NCI-H526 treated with DMSO at 0.1 percent for 48 hours (cell line): ENCODE data around the gene C3orf33.
A peak's percentile ranks its signal among the peaks of the same experiment; 100 is the strongest.

ENCODE experiments used
- DNase-seq: peaks from one replicate; lab custom pipeline; 2025; lab: John Stamatoyannopoulos, UW

Gene C3orf33

DNA sequence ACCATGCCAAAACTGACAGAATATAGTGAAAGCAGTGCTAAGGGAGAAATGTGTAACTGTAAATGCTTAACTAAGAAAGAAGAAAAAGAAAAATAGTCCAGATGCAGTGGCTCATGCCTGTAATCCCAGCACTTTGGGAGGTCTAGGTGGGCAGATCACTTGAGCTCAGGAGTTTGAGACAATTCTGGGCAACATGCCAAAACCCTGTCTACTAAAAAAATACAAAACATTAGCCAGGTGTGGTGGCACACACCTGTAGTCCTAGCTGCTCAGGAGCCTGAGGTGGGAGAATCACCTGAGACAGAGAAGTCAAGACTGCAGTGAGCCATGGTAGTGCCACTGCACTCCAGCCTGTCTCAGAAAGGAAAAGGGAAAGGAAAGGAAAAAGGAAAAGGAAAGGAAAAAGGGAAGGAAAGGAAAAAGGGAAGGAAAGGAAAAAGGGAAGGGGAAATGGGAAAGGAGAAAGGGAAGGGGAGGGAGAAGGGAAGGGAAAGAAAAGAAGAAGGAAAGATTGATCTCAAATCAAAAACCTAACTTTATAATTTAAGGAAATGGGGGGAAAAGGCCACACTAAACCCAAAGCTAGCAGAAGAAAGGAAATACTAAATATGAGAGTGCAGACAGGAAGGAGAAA is 20.3 kb downstream of the C3orf33 start:
- no peak for DNase-seq

DNA sequence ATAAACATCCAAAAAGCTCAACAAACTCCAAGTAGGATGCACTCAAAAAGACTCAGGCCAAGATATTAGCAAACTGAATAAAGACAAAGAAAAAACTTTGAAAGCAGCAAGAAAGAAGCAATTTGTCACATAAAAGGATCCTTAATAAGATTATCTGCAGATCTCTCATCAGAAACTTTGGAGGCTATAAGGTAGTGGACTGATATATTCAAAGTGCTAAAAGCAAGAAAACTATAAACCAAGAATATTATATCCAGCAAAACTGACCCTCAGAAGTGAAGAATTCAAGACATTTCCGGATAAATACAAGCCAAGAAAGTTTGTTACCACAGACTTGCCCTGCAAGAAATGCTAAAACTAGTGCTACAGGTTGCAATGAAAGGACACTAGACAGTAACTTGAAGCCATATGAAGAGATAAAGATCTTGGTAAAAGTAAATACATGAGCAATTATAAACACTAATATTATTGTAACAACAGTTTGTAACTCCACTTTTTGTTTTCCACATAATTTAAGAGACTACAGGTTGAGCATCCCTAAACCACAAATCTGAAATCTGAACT is 23.6 kb downstream of the C3orf33 start:
- no peak for DNase-seq

DNA sequence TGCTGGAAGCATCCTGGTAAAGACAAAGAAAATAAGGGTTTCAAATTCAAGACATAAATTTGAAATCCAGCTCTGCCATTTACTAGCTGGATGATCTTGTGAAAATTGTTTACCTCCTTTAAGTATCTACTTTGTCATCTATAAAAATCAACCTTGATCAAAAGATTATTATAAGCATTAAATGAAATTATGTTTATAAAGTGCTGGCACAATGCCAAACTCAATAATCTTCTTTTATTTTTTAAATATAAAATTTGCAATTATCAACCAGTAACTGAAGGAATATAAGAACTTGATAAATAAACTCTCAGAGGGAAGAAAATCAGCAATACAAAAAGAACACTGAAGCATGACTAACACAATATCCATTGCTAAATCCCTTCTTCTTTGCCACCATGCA is 25.8 kb downstream of the C3orf33 start:
- DNase-seq, result no peak

- DNase-seq, result no peak
Observed at GRCh38 chr3:155778462-155778861, 27.6 kb downstream of the C3orf33 start.

- no peak for DNase-seq
Observed at GRCh38 chr3:155772801-155773200, 33.3 kb downstream of the C3orf33 start.

DNA sequence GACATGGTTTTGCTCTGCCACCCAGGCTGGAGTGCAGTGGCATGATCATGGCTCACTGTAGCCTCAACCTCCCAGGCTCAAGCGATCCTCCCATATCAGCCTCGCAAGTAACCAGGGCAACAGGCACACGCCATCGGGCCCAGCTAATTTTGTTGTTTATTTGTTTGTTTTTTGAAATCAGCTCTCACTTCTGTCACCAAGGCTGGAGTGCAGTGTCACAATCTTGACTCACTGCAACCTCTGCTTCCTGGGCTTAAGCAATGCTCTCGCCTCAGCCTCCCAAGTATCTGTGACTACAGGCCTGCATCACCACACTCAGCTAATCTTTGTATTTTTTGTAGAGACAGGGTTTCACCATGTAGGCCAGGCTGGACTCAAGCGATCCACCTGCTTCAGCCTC is 35.0 kb downstream of the C3orf33 start:
- DNase-seq, result no peak

DNA sequence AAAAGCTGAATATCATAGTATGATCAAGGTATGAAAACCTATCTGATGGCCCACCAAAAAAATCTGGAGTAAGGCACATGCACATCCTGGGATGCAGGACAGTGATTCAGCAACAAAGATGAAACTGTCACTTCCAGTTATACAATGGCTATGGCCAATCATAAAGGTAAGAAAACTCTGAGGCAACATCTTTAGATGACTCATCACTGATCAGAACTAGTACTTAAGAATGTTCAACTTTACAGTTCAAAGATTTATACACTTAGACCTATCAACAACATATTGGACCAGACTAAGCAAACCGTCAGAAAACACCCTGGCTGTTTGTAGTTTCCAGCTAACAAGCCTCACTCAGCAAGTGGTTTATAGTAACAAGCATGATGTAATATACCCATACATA is 39.9 kb downstream of the C3orf33 start:
- no peak for DNase-seq

DNA sequence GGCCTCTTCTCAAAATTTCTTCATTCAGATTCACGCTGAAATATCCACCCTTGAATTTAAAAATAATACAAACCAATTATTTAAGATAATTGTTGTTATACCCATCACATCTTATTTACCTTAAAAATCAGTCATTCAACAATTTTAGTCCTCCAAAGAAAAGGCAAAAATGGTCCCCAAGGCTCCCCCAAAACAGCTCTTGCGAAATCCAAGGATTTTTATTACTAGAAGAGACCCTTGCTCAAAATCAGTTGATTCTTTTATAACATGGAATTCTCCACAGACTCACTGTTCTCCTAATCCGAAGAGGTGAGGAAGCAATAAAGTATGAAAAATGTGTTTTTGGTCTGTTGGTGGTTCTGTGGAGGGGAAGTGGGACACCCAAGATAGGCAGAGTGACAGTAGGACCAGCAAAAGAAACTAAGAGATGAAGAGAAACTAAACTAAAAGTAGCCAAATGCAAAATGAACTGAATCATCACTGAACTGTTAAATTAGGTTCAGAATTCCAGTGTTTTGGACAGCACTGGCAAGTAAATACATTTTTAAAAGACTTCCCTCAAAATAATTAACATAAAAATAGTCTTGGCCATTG is 42.1 kb downstream of the C3orf33 start:
- no peak for DNase-seq

DNA sequence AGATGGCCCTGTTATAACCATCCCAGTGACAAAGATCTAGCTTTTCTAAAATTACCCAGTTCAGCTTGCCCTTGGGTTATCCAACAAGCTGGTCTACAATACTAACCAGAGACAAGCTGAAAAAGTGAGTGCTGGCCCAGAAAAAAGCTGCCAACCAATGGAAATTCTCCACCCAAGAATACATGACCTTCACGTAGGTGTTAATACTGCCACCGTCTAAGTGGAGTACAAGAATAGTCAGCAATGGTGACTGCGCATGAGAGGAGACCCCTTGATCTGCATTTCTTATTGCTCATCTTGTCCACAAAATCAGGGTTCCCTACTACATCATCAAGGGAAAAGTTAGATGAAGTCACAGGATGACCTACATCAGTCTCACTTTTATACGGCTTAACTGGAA is 45.4 kb downstream of the C3orf33 start:
- DNase-seq, result no peak

- no peak for DNase-seq
Observed at GRCh38 chr3:155757577-155757976, 48.5 kb downstream of the C3orf33 start.

DNA sequence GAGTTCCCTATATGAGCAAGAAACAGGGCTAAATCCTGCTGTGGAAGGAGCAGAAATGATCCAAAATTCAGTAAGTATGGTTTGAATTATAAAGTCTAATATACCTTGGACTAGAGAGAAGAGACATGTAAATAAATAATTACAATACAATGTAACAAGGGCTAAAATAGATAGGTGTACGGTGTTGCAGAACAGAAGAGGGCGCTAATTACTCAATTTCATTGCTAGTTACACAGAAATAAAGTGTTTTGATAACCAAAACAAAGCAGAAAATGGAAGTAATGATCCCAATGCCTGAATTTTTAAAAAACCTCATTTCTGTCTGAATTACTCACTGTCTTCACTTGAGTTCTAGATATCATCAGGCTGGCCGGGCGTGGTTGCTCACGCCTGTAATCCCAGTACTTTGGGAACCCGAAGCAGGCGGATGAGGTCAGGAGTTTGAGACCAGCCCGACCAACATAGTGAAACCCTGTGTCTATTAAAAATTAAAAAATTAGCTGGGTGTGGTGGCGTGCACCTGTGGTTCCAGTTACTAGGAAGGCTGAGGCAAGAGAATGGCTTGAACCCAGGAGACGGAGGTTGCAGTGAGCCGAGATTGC is 52.9 kb downstream of the C3orf33 start:
- peak; percentile 61 for DNase-seq

DNA sequence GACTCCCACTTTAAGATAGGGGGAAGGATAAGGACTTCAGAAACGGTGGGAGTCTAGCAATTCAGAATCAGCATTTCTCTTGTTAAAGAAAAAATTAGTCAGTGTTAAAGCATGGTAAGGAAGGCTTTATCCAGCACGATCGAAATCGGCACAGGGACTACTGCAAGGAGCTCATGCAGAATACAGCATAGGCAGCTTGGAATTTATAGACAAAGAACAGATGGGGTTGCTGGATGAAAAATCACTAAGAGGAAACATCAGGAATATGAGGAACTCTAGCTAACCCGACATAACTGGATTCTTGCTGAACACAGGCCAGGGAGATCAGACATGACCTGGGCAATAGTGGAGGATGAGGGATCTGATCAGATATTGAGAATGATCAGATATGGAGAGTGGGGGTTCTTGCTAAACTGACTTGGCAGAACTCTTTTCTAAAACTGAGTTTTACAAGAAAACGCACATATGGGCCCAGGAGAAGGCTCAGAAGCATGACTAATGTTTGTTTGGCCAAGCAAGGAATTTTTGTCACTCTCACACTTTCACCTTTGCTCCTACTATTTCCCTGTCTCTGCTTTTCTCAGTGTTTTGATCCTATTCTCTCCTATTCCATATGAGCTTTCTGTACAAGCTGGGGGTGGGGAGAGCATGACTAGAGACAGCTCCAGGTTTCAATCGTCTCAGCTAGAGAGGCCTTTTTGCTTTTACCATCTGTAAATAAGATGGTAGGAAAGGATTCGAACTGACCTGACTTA is 57.3 kb downstream of the C3orf33 start:
- no peak for DNase-seq

GRCh38 chr3:155747946-155748290 is 58.2 kb downstream of the C3orf33 start:
- DNase-seq, result no peak

GRCh38 chr3:155747286-155747945 is 58.7 kb downstream of the C3orf33 start:
- DNase-seq, result no peak

DNA sequence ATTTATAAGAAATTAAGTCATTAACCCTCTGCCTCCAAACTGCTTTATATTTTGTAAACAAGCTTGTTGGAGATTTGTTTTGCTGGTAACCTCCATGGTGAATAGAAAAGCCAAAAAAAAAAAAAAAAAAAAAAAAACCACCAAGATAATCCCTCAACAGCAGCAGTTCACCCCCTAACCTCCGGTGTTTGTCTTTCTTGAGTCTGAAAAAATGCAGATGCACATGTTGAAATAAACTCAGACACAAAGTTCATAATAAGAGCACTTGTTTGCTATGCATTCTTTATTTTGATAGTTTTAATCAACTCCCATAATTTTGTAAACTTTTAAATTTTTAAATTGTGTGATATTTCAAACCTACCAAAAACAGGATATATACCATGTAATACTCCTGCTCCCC is 59.4 kb downstream of the C3orf33 start:
- DNase-seq, result no peak

DNA sequence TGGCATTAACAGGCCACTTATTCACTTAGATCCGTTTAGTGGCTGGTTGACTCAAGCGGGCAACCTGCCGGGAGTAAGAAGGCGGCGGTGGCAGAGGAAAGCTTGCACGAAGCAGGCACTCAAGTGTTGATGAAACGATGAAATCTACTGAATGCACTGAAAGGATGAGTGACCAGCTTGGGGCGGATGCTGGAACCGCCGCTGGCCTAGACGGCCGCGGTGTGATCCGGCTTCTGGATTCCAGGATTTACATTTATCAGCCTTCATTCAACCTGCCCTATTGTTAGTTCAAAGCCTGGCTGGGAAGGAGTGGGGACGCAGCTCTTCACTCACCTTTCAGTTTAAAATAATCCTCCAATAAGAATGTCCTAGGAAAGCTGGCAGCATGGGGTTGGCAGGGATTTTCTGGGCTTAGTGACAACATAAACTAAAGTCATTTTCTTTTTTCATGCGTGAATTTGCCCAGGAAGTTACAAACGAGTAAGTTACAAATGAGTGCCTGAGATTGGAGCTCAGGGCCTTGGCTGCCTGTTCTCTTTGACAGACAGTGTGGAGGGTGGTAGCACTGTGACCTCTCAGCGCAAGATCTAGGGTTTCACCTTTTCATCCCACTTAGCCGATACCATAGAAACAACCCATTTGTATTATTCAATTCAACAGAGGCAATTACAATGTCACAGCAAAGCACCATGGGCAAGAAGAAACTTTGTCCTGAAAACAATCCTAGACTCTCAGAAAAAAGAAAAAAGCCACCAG is 60.1 kb downstream of the C3orf33 start:
- DNase-seq, result peak; percentile 69

DNA sequence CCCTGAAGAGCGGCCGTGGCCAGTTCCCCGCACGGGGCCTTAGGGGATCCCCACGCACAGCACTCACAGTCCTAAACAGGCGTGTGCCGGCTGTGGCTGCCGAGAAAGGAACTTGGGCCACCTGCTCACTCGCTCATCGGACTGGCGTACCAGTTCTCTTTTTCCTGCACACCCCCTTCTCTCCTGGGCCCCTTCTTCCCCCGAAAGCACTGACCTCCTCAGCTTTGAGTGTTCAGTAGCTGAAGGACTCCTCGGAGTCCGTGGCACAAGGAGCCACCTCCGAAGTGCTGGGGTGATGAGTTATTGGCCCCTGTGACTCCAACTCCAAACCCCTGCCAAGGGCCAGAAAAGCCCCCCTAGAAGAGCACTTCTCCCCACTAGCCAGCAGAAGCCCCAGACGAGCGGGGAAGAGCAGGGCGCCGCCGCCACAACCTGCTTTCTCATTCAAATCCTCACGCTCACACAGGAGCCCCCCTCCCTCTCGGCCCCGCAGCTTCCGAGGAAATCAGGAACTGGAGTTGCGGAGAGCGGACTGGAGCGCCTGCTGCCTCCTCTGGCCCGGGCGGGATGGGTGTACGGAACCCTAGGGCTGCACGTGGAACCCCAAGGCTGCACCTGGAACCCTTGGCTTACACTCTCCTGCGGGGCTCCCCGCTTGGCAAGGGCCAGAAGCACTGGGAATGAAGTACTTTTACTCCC is 61.3 kb downstream of the C3orf33 start, which contains the start of gene PLCH1:
Gene PLCH1, minus strand, starts transcription at position 446 of the 699 bp plus-strand sequence. CDS start 40,847 bp downstream, outside the sequence.
- peak; percentile 87 for DNase-seq

GRCh38 chr3:155744010-155744625 is 62.0 kb downstream of the C3orf33 start:
- peak; percentile 62 for DNase-seq

GRCh38 chr3:155743606-155744005 is 62.5 kb downstream of the C3orf33 start:
- DNase-seq, result no peak

GRCh38 chr3:155742349-155742965 is 63.6 kb downstream of the C3orf33 start:
- DNase-seq, result no peak
